Hypothalamus (tissue), 51 donors: ENCODE measurements around the gene ADAMTSL5.

Source experiments
- DNase-seq, 51 donors: peaks; one replicate each; lab custom pipeline; 2025; lab: John Stamatoyannopoulos, UW

Gene ADAMTSL5

DNA sequence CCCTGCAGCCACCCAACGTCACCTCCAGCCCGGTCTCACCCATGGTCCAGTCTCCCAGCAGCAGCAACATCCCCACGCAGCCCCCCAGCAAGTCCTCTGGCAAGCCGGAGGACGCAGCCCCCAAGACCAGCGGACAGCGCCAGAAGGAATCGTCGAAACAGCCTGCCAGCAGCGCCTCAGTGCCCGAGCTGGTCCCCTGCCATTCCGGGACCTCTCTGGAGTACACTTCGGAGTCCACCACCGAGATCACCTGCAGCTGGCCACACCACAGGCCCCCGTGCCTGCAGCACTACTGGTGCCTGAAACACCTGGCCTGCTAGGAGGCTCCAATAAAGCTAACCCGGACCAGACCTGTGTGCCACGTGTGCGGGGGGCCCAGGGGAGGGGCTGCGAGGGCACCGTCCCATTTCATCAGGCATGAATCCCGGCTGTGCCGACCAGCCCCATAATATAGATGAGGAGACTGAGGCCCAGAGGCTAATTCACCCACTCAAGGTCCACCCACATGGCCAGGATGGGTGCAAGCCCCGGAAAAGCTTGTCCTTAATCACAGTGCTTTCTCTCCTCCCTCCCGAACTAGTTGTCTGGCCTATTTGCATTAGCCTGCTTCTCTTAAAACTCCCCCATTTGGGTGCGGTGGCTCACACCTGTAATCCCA lies 15.1 kb downstream of the ADAMTSL5 start:
- no peak for DNase-seq

DNA sequence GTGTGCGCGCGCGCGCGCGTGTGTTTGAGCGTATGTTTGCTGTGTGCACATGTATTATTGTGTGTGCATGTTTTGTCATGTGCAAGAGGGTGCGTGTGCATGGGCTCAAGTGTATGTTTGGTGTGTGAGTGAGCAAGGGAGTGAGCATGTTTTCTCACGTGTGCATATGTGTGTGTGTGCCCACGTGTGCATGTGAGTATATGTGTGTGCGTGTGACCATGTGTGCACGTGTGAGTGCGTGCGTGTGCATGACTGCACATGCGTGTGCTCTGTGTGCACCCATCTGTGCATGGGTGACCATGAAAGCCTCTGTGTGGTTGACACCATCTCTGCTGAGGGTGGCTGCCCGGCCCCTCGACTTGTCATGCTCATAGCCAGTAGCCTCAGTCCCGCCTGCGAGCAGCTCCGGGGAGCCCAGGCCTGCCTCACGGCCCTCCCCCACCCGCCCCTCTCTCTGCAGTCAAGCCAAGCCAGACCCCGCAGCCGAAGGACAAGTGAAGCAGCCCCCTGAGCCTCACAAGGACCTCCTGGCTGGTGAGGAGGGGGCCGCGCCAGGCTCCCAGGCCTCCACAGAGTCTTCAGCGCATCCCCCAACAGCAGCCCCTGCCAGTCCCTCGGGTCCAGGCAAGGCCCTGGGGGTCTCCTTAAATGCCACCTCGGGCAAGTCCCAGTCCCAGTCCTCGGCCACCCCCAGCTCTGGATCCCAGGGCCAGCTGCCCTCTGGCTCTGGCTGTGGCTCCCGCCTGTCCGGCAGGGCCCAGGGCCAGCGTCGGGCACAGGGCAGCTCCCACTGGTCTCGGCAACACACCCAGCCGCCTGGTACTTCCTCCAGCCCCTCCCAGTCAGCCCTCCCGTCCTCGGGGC lies 15.9 kb downstream of the ADAMTSL5 start:
- DNase-seq: no peak

DNA sequence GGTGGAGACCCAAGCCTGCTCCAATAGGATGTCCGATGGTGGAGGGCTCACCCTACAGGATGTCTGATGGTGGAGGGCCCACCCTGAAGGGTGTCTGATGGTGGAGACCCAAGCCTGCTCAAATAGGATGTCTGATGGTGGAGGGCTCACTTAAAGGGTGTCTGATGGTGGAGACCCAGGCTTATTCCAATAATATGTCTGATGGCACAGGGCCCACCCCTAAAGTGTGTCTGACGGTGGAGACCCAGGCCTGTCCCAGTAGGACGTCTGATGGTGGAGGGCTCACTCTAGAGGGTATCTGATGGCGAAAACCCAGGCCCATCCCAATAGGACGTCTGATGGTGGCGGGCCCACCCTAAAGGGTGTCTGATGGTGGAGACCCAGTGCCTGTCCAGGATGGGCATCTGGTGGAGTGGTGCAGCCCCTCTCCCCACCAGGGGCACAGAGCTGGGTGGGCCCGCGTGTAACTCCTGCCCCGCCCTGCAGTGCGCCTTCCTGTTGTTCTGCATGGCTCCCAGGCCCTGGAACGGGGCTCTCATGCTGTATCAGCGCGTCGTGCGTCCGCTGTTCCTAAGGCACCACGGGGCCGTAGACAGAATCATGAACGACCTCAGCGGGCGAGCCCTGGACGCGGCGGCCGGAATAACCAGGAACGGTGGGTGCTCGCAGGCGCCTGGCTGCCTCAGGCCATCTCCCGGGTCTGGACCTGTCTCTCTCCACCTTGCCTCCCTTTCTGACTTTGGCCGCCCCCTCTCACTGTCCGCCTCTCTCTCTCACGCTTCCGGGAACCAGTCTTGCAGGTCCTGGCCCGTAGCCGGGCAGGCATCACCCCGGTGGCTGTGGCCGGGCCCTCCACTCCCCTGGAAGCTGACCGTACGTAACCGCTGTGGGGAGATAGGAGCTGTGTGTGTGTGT lies 16.8 kb downstream of the ADAMTSL5 start:
- no peak for DNase-seq

DNA sequence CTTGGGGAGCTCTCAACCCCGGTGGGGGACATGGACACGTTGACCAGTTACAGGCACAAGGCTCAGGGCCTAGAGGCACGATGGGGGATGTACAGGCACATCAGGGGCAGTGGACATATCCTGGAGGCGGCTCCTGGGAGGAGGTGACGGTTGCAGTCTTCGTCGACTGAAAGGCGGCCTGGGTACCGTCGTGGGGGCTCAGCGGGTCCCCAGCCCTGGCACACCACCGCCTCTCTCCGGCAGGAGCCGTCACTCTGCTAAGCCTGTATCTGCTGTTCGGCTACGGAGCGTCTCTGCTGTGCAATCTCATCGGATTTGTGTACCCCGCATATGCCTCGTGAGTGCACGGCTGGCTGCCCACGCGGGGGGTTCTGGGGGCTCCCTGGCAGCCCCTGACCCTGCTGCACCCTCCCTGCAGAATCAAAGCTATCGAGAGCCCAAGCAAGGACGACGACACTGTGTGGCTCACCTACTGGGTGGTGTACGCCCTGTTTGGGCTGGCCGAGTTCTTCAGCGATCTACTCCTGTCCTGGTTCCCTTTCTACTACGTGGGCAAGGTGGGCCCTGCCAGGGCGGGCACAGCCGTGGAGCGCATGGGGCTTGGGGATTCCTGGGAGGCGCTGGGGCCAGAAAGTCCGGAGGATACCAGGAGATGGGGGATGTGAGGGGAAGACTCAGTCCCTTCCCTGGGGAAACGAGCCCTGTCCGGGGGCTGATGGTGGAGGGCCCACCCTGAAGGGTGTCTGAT lies 17.6 kb downstream of the ADAMTSL5 start:
- DNase-seq: no peak

DNA sequence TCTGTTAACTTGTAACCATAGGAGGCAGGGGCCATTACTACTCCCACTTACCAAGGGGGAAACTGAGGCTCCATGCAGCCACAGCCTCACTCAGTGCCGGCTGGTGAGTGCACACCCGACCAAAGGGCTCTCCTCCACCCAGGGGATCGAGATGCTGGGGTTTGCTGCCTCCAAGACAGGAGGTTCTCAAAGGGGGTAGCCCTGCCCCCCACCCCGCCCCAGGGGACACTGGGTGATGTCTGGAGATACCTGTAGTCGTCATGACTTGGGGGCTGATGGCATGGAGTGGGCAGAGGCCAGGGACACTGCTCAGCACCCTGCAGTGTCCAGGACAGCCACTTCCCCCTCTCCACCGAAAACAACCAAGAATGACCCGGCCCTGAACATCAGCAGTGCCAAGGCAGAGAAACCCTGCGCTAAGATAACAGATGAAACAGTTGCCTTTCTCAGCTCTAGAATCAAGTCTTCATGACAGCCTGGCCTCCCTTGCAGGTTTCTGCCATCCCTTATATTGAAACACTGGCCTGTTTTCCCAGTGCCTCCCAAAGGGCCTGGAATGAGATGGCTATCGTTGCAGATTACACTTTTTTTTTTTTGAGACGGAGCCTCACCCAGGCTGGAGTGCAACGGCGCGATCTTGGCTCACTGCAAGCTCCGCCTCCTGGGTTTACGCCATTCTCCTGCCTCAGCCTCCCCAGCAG lies 18.6 kb downstream of the ADAMTSL5 start:
- no peak for DNase-seq

DNA sequence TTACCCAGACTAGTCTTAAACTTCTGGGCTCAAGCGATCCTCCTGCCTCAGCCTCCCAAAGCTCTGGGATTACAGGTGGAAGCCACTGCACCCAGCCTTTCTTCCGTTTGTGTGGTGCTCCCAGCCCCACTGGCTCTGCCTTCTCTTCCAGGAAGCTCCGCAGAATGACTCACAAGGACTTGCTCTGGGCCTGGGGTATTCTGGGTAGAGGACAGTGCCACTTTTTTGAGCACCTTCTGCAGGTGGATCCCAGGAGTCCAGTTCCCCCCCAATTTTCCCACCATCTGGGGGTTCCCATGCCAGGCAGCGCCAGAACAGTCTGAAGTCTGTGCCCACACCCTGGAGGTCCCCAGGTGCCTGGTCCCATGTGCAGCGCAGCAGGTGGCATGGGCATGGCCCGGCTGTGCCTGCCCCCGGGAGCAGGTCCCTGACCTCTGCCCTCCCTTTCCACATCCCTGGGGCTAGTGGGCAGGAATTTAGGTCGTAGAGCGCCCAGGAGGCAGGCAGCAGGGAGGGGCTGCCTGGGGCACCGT lies 20.3 kb downstream of the ADAMTSL5 start:
- no peak for DNase-seq

DNA sequence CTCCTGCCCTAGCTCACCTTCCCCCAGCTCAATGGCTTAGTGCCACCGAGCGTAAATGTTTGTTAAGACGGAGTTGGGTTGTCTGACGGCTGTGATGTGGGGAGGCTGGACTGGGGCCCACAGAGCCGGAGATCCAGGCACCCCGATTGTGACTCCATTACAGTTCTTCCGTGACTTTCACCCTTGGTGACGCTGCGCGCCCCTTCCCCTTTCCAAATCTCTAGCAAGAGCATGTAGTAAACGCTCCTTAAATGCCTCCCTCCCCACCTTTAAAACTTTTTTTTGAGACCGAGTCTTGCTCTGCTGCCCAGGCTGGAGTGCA lies 21.0 kb downstream of the ADAMTSL5 start:
- no peak for DNase-seq

DNA sequence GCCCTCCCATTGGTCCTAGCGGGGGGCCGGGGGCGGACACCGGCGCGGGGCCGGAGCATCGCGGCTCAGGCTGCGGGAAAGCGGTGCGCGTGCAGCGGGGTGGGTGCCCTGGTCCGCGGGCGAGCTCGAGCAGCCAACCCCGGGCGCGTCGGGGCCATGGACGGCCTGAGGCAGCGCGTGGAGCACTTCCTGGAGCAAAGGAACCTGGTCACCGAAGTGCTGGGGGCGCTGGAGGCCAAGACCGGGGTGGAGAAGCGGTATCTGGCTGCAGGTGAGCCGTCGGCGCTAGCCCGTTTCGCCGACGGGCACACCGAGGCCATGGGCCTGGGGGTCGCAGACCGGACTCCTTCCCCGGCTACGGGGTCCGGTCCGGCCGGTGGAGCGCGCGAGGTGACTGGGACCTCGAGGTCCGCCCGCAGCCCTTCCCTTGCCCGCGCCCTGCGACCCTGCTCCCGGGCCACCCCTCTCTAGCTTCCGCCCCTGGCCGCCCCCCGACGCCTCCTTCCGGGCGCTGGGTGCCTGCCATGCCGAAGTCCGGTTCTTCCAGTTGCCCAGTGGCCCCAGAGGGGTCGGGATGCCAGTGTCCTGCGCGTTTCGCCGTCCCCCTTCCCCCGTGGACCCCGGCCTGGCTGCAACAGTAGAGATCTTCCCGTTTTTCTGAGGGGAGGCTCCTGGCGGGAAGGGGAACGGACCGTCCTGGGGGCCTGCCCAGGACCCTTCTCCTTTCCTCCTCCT lies 21.5 kb downstream of the ADAMTSL5 start, which contains the start of gene REEP6:
Gene REEP6 (plus strand): TSS at position 68 of the 735 bp plus-strand sequence. CDS start 89 bp downstream, at position 157.
- no peak for DNase-seq

DNA sequence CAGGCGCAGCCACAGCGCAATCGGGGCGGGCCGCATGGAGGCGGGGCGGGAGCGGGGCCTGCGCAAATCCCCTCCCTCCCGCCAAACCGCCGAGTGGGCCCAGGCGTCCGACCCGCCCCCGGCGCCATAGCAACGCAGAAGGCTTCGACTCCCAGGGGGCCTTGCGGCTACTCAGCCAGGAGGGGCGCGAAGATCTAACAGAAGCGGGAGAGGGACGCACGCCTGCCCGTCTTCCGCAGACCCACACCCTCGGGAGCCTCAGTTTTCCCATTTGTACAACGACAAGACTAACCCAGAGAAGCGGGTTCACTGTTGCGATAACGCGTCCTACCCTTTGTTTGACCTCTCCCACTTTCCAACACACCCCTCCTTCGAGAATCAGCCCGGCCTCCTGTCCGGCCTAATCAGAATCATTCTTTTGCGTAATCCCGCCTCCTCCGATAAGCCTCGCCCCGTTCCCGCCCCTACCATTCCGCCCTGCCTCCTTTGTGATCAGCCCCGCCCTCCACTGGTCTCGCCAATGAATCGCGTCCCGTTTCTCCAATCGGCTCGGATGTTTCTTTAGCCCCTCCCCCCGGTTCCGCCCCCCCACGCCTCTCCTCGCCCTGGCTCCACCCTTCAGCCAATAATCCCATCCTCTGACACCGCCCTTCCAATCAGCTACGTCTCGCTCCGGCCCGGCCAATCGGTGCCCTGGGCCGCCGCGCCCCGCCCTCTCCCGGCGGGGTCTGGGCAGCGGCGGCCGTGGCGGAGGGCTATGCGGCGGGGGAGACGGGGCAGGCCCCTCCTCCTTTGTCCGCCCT lies 22.3 kb downstream of the ADAMTSL5 start, which contains the start of gene PCSK4:
Gene PCSK4 (minus strand): TSS at position 40 of the 803 bp plus-strand sequence. CDS start 4 bp downstream, at position 36.
- DNase-seq: peak; percentile 84 to 100 (median 99)

DNA sequence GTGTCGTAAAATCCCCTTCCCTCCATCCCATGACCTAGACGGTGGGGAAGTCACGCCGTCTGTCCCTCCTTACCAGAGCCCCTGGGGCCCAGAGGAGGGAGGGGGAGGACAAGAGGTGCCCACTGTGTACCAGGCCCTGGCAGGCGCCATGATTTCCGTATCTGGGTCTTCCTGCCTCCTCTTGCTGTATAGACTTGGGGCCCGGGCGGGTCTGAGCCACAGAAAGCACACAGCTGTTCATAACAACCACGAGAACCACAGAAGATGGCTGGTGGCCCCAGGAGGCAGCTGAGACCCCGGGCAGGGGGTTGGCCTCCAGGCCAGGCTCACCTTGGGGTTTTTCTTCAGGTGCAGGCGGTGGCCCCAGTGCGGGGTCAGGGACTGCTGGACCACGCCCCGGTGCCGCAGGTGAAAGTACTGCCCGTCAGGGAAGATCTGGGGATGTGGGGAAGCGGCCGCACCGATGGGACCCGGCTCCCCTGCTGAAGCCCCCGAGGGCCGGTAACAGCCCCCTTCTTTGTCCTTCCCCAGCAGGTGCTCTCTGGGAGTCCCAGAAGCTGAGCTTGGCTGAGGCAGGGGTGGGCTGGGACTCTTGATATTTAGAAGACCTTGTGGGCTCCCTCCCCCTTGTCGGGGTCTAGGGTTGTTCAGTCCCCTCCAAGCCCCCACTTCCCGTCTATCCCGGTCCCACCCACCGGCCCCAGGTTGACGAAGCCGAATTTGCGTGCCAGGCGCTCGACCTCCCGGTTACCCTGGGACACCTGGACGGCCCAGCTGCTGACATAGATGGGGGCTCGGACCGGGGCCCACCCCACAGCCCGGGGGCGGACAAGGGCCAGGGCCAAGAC lies 23.1 kb downstream of the ADAMTSL5 start:
- no peak for DNase-seq

DNA sequence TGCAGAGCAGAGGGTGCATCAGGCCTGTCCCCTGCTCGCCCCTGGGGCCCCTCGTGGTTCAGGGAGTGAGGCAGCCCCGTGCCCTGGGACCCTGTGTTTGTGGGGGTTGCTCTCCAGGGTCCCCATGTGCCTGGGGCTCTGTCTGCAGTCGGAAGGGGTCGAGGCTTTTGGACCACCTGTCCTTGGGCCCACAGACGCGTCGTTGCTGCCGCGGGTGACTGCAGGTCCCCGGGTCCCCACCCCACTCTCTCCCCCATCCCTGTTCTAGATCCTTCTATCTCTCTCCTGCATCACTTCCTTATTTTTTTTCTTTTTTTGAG lies 24.6 kb downstream of the ADAMTSL5 start:
- no peak for DNase-seq

DNA sequence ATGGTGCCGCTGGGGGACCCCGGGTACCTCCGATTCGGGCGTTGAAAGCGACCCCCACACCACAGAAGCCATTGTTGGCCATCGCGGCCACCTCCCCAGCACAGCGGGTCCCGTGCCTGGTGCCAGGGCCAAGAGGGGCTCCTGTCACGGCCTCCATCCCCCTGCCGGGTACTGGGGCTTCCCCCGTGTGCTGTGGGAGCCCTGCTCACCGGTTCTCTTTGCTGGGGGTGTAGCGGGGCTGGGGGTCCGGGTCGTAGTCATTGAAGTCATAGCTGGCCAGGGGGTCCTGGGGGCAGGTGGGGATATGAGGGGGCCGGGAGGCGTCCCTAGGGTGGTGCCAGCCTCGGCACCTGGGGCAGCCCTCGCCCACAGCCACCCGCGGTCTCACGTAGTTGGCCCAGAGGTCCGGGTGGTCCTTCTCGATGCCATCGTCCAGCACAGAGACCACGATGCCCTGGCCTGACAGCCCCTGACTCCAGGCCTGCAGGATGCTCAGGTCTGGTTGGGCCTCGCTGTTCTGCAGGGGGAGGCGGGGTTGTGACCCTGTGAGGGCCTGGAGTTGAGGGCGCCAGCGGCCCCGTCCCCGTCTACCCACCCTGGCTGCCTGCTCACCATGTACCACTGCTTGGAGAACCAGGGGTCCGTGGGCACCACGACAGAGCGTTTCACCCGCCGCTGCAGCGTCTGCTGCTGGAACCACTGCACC lies 25.1 kb downstream of the ADAMTSL5 start:
- DNase-seq: no peak

DNA sequence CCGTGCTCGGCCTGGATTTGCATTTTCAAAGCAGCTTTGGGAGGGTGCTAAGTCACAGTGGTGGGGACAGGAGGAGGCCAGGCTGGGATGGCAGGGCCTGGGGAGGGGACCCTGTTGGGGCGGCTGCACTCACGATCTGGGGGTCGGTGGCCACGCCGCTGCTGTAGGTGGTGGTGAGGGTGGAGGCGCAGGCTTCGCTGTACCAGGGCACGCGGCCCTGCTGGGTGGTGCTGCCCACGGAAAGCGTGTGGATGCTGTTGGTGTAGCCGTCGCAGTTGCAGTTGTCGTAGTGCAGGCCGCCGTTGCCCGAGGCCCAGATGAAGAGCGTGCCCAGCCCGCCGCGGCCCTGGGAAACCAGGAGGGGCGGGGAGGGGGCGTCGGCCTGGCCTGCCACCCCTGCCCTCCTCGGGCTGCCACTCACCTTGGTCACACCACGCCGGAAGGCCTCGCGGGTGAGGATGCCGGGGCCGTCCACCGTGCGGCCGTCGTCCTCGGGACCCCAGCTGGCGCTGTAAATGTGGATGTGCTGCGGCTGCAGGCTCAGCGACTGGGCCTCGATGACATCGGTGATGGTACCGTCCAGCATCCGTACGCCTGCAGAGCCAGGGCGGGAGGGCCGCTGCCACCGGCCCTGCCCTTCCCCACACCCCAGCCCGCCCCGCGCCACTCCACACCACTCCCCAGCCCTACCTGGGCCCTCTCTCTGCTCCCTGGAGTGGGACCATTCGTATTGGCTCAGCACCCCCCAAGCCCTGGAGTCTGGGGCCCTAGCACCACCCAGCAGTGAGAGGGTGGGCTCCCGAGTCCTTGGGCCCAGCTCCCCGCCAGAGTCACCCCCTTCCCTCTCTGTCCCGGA lies 25.9 kb downstream of the ADAMTSL5 start:
- no peak for DNase-seq

DNA sequence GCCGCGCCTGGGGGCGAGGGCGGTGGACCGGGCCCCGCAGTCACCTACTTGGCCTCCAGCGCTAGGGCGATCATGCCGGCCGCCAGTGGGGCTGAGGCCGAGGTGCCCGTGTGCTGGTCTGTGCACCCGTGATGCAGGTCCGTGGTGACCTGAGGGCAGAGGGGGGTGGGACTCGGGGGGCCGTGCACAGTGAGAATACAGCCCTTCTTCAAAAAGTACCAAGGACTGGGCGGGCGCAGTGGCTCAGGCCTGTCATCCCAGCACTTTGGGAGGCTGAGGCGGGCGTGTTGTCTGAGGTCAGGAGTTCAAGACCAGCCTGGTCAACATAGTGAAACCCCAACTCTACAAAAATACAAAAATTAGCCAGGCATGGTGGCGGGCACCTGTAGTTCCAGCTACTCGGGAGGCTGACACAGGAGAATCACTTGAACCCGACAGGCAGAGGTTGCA lies 28.8 kb downstream of the ADAMTSL5 start:
- no peak for DNase-seq
